CD14-positive monocyte (primary cell): ENCODE results near the gene MPDZ. TPM values are rescaled to one million over a fixed set of nuclear protein-coding genes. Genes with fewer than 3 reads are reported as not detected.

Experiments used
- DNase-seq, 3 donors: peaks; one replicate each; pipeline ENCODE4 v3.0.0-alpha.2; 2011 to 2022
- H2AFZ ChIP-seq: 2 replicates; pipeline ENCODE4 v1.6.0; 2012; ENCODE audit warnings: mild to moderate bottlenecking, low read depth, low read length, inconsistent platforms; ENCODE audit not compliant: insufficient read depth, poor library complexity, severe bottlenecking
- H3K27ac ChIP-seq, 2 donors: 1 replicate in 1 of 2; 2 replicates in 1 of 2; pipeline ENCODE4 v1.5.1; 2012 to 2013; ENCODE audit warnings: low read length in 2 of 2, control low read depth in 1 of 2, inconsistent platforms in 1 of 2, low read depth in 1 of 2, mild to moderate bottlenecking in 1 of 2
- H3K27me3 ChIP-seq, 2 donors: one replicate each; pipeline versions ENCODE4 v1.6.0 to v1.6.1; 2011 to 2013; ENCODE audit warnings: low read length in 2 of 2; ENCODE audit not compliant: control insufficient read depth in 2 of 2, insufficient read depth in 2 of 2
- H3K36me3 ChIP-seq, 2 donors: replicated peaks in 1 of 2; 1 replicate in 1 of 2; 2 replicates in 1 of 2; pipeline versions ENCODE4 v1.5.1 to v1.6.1; 2012 to 2013; ENCODE audit warnings: low read length in 2 of 2, control low read depth in 1 of 2, inconsistent platforms in 1 of 2, mild to moderate bottlenecking in 1 of 2; ENCODE audit not compliant: insufficient read depth in 2 of 2, control insufficient read depth in 1 of 2
- H3K4me1 ChIP-seq, 2 donors: 1 replicate in 1 of 2; 2 replicates in 1 of 2; pipeline versions ENCODE4 v1.5.1 to v1.6.1; 2012 to 2013; ENCODE audit warnings: low read length in 2 of 2, control low read depth in 1 of 2, inconsistent platforms in 1 of 2, mild to moderate bottlenecking in 1 of 2, moderate library complexity in 1 of 2; ENCODE audit not compliant: insufficient read depth in 2 of 2, control insufficient read depth in 1 of 2
- H3K4me2 ChIP-seq: replicated peaks from 2 replicates; pipeline ENCODE3; 2012; ENCODE audit warnings: low read length, moderate library complexity, mild to moderate bottlenecking; ENCODE audit not compliant: poor library complexity, severe bottlenecking; ENCODE audit errors: extremely low read depth
- H3K4me3 ChIP-seq, 3 experiments: fragments of 200-600 bp in 1 of 3; sonication (generic) in 1 of 3; replicated peaks in 1 of 3; 1 replicate in 2 of 3; 2 replicates in 1 of 3; pipeline ENCODE4 v1.5.1; 2011 to 2013; ENCODE audit warnings: low read length in 3 of 3, mild to moderate bottlenecking in 3 of 3, control low read depth in 2 of 3, low read depth in 2 of 3, inconsistent platforms in 1 of 3, moderate library complexity in 1 of 3
- H3K79me2 ChIP-seq: 2 replicates; pipeline ENCODE4 v1.6.0; 2012; ENCODE audit warnings: mild to moderate bottlenecking, control low read depth, inconsistent platforms, low read length, moderate library complexity; ENCODE audit not compliant: insufficient read depth
- H3K9ac ChIP-seq: 2 replicates; pipeline ENCODE4 v1.6.0; 2017; ENCODE audit warnings: low read length, mild to moderate bottlenecking; ENCODE audit not compliant: insufficient read depth, poor library complexity, severe bottlenecking
- H3K9me3 ChIP-seq, 2 donors: replicated peaks in 1 of 2; 1 replicate in 1 of 2; 2 replicates in 1 of 2; pipeline versions ENCODE4 v1.5.1 to v1.6.1; 2012 to 2013; ENCODE audit warnings: low read length in 2 of 2, control low read depth in 1 of 2; ENCODE audit not compliant: control insufficient read depth in 1 of 2, insufficient read depth in 1 of 2
- H4K20me1 ChIP-seq: 2 replicates; pipeline ENCODE4 v1.6.0; 2012; ENCODE audit warnings: mild to moderate bottlenecking, low read length, control low read depth, moderate library complexity; ENCODE audit not compliant: insufficient read depth
- H3K27ac Mint-ChIP-seq, 7 donors: one replicate each; pipeline ENCODE4 v1.8.0; 2020; ENCODE audit warnings: mild to moderate bottlenecking in 7 of 7, mixed read lengths in 7 of 7, moderate library complexity in 6 of 7, inconsistent platforms in 2 of 7
- H3K27me3 Mint-ChIP-seq, 3 donors: one replicate each; pipeline ENCODE4 v1.8.0; 2021 to 2022; ENCODE audit warnings: low read depth in 3 of 3, mild to moderate bottlenecking in 3 of 3, mixed read lengths in 3 of 3, moderate library complexity in 3 of 3, inconsistent platforms in 1 of 3
- H3K36me3 Mint-ChIP-seq, 2 donors: one replicate each; pipeline ENCODE4 v1.8.0; 2020; ENCODE audit warnings: mixed read lengths in 2 of 2, inconsistent platforms in 1 of 2, mild to moderate bottlenecking in 1 of 2
- H3K4me1 Mint-ChIP-seq: one replicate; pipeline ENCODE4 v1.8.0; 2020; ENCODE audit warnings: mild to moderate bottlenecking, mixed read lengths
- H3K4me3 Mint-ChIP-seq, 2 donors: one replicate each; pipeline ENCODE4 v1.8.0; 2020; ENCODE audit warnings: mild to moderate bottlenecking in 2 of 2, mixed read lengths in 2 of 2, moderate library complexity in 1 of 2
- H3K9me3 Mint-ChIP-seq, 7 donors: one replicate each; pipeline ENCODE4 v1.8.0; 2020 to 2022; ENCODE audit warnings: mixed read lengths in 7 of 7, mild to moderate bottlenecking in 6 of 7, moderate library complexity in 6 of 7, inconsistent platforms in 2 of 7
- CTCF ChIP-seq: fragments of 200-600 bp; IDR thresholded peaks from one replicate; pipeline ENCODE4 v1.8.0; 2022; ENCODE audit warnings: antibody characterized with exemption, mild to moderate bottlenecking
- WGBS: methylation state at CpG from one replicate; pipeline ENCODE4 v1.1.5; 2013; ENCODE audit warnings: missing lambda C conversion rate; ENCODE audit not compliant: insufficient coverage; 5-methylcytosine and 5-hydroxymethylcytosine counted together
- intact Hi-C, 2 donors: fragments of 100-400 bp; cut with micrococcal nuclease; formaldehyde crosslinking; loops; one replicate each; pipeline versions ENCODE4 v1.15.0 to v1.15.1; 2023
- polyA plus RNA-seq, 3 donors: library from polyadenylated mRNA; depleted of rRNA in 1 of 3; unstranded in 2 of 3; stranded (reverse) in 1 of 3; fragments of 300-500 nt in 2 of 3; fragments of >200 nt in 1 of 3; fragmentation: Illumina TruSeq in 2 of 3; gene quantifications; 1 replicate in 2 of 3; 2 replicates in 1 of 3; pipeline ENCODE4 v1.2.3, GENCODE V29; 2012 to 2021

Gene MPDZ
- polyA plus RNA-seq, 3 donors = not detected

- H3K4me2 ChIP-seq = no peak overlapping the region
- H3K27me3 ChIP-seq = no peaks in the 10 kb centered on the region
- no peak overlapping the region for H2AFZ ChIP-seq
- Mint-ChIP-seq H3K4me1 (no peaks in the 10 kb centered on the region), H3K27ac (no peak overlapping the region), H3K27me3 (peaks cover 0 to 1% (median 0%) of the 10 kb centered on the region in 3 donors), H3K36me3 (no peaks in the 10 kb centered on the region), H3K4me3 (no peak overlapping the region), H3K9me3 (peaks cover 0 to 3% (median 0%) of the 10 kb centered on the region in 7 donors)
- no peaks in the 10 kb centered on the region for H4K20me1 ChIP-seq
- H3K4me3 ChIP-seq = no peak overlapping the region
- H3K79me2 ChIP-seq = no peaks in the 10 kb centered on the region
- no peak for TF ChIP-seq CTCF
- intact Hi-C loops = no loop called here
- H3K9me3 ChIP-seq = no peaks in the 10 kb centered on the region
- no peaks in the 10 kb centered on the region for H3K36me3 ChIP-seq
- no CpG with 5 or more reads among the region's 5 CpGs for WGBS
- no peak for DNase-seq
- no peak overlapping the region for H3K9ac ChIP-seq
- no peak overlapping the region for H3K27ac ChIP-seq
- no peaks in the 10 kb centered on the region for H3K4me1 ChIP-seq
These were observed 92.7 kb downstream of the MPDZ start for GRCh38 chr9:13186774-13187173.

- Histone ChIP-seq H3K4me3 (no peak overlapping the region), H3K4me1 (no peaks in the 10 kb centered on the region), H3K9me3 (no peaks in the 10 kb centered on the region), H3K27ac (no peak overlapping the region), H3K36me3 (no peaks in the 10 kb centered on the region), H3K27me3 (no peaks in the 10 kb centered on the region), H3K79me2 (no peaks in the 10 kb centered on the region), H4K20me1 (no peaks in the 10 kb centered on the region), H3K4me2 (no peak overlapping the region), H3K9ac (no peak overlapping the region), H2AFZ (no peak overlapping the region)
- Mint-ChIP-seq H3K4me1 (no peaks in the 10 kb centered on the region), H3K36me3 (no peaks in the 10 kb centered on the region), H3K27me3 (peaks cover 0 to 1% (median 0%) of the 10 kb centered on the region in 3 donors), H3K9me3 (peaks cover 0 to 3% (median 0%) of the 10 kb centered on the region in 7 donors), H3K27ac (peak overlapping the region in 1 of 7 donors; percentile 8), H3K4me3 (no peak overlapping the region)
- no CpG with 5 or more reads among the region's 1 CpG for WGBS
- TF ChIP-seq CTCF = no peak
- no peak for DNase-seq
- intact Hi-C loops = no loop called here
These were observed 93.4 kb downstream of the MPDZ start for GRCh38 chr9:13186091-13186490.
